IMR-90 (cell line): ENCODE measurements around the gene PLCL2. TPM values are rescaled to one million over a fixed set of nuclear protein-coding genes. Genes with fewer than 3 reads are reported as not detected.
"Not testable (repeated sequence)": the region's sequence is repeated elsewhere in the genome, so short reads cannot be mapped to it uniquely, and the experiment has no call there.

Experiments used
- ATAC-seq: fragments of 200-7000 bp; cut with Tn5 transposase; 2 replicates; pipeline ENCODE4 v1.9.1; 2020; ENCODE audit warnings: low read depth, mild to moderate bottlenecking, moderate library complexity
- BruUV-seq: library from RNA; stranded (reverse); fragments of 400-500 nt; replicated peaks from 2 replicates; lab custom pipeline; 2021; lab: Mats Ljungman, UMichigan
- CTCF ChIA-PET: fragments of 300-600 bp; formaldehyde crosslinking; extraction: SDS; loops from one replicate; lab custom pipeline; 2021; ENCODE audit warnings: antibody characterized with exemption; lab: Yijun Ruan, JAX
- POLR2A ChIA-PET: fragments of 300-600 bp; sonication (Branson Sonifier 250); formaldehyde crosslinking; loops from one replicate; lab custom pipeline; 2022; ENCODE audit warnings: antibody characterized with exemption; ENCODE audit not compliant: unreplicated experiment; lab: Charles Lee
- DNase-seq: peaks from one replicate; pipeline ENCODE4 v3.0.0; 2013
- H2AFZ ChIP-seq: replicated peaks from 2 replicates; pipeline ENCODE3; 2013; ENCODE audit warnings: low read length, mild to moderate bottlenecking; ENCODE audit not compliant: poor library complexity
- H2AK5ac ChIP-seq: 2 replicates; pipeline ENCODE4 v1.6.1; 2013; ENCODE audit warnings: low read depth, low read length, inconsistent platforms
- H2AK9ac ChIP-seq: replicated peaks from 2 replicates; pipeline ENCODE3; 2013; ENCODE audit warnings: mild to moderate bottlenecking, low read depth, low read length, moderate library complexity; ENCODE audit not compliant: poor library complexity
- H2BK120ac ChIP-seq: 2 replicates; pipeline ENCODE4 v1.6.1; 2013; ENCODE audit warnings: low read depth, low read length, inconsistent platforms
- H2BK15ac ChIP-seq: 3 replicates; pipeline ENCODE4 v1.6.1; 2013; ENCODE audit warnings: low read depth, low read length, inconsistent platforms
- H2BK20ac ChIP-seq: 2 replicates; pipeline ENCODE4 v1.6.1; 2013; ENCODE audit warnings: low read depth, mild to moderate bottlenecking, inconsistent platforms, low read length, moderate library complexity
- H2BK5ac ChIP-seq: 2 replicates; pipeline ENCODE4 v1.6.1; 2013; ENCODE audit warnings: mild to moderate bottlenecking, low read depth, low read length, inconsistent platforms; ENCODE audit not compliant: poor library complexity, severe bottlenecking
- H3K14ac ChIP-seq: replicated peaks from 2 replicates; pipeline ENCODE4 v1.6.1; 2013; ENCODE audit warnings: low read depth, low read length, inconsistent platforms
- H3K18ac ChIP-seq: 2 replicates; pipeline ENCODE4 v1.6.1; 2013; ENCODE audit warnings: low read depth, low read length, control low read depth
- H3K23ac ChIP-seq: 2 replicates; pipeline ENCODE4 v1.6.1; 2013; ENCODE audit warnings: low read depth, low read length, inconsistent platforms
- H3K27ac ChIP-seq: 2 replicates; pipeline ENCODE4 v1.5.1; 2013; ENCODE audit warnings: mild to moderate bottlenecking, control low read depth, low read length; ENCODE audit not compliant: insufficient read depth
- H3K27me3 ChIP-seq: 2 replicates; pipeline ENCODE4 v1.6.1; 2013; ENCODE audit warnings: low read length; ENCODE audit not compliant: control insufficient read depth, insufficient read depth
- H3K36me3 ChIP-seq: 2 replicates; pipeline ENCODE4 v1.6.1; 2013; ENCODE audit warnings: low read length, mixed read lengths; ENCODE audit not compliant: control insufficient read depth, insufficient read depth
- H3K4ac ChIP-seq: 2 replicates; pipeline ENCODE4 v1.6.1; 2013; ENCODE audit warnings: low read depth, low read length, inconsistent platforms
- H3K4me1 ChIP-seq: 2 replicates; pipeline ENCODE4 v1.6.1; 2013; ENCODE audit warnings: low read length, mixed read lengths; ENCODE audit not compliant: control insufficient read depth, insufficient read depth
- H3K4me2 ChIP-seq: 2 replicates; pipeline ENCODE4 v1.6.1; 2013; ENCODE audit warnings: low read depth, mild to moderate bottlenecking, control low read depth, low read length, moderate library complexity
- H3K4me3 ChIP-seq: 2 replicates; pipeline ENCODE4 v1.5.1; 2013; ENCODE audit warnings: low read depth, mild to moderate bottlenecking, control low read depth, low read length, moderate library complexity; ENCODE audit not compliant: insufficient read depth
- H3K56ac ChIP-seq: 2 replicates; pipeline ENCODE4 v1.6.1; 2013; ENCODE audit warnings: low read length, inconsistent platforms; ENCODE audit not compliant: insufficient read depth; ENCODE audit errors: extremely low read depth
- H3K79me1 ChIP-seq, 2 experiments: 2 replicates each; pipeline ENCODE4 v1.6.1; 2013; ENCODE audit warnings: low read length in 2 of 2, inconsistent platforms in 1 of 2, low read depth in 1 of 2
- H3K9ac ChIP-seq: 2 replicates; pipeline ENCODE4 v1.6.1; 2013; ENCODE audit warnings: low read depth, low read length, control low read depth
- H3K9me1 ChIP-seq: 2 replicates; pipeline ENCODE4 v1.6.1; 2013; ENCODE audit warnings: low read length, inconsistent platforms; ENCODE audit not compliant: insufficient read depth
- H3K9me3 ChIP-seq: 2 replicates; pipeline ENCODE4 v1.6.1; 2013; ENCODE audit warnings: low read length; ENCODE audit not compliant: control insufficient read depth, insufficient read depth
- H4K20me1 ChIP-seq: 2 replicates; pipeline ENCODE4 v1.6.1; 2013; ENCODE audit warnings: low read length, inconsistent platforms; ENCODE audit not compliant: insufficient read depth
- H4K5ac ChIP-seq: 2 replicates; pipeline ENCODE4 v1.6.1; 2013; ENCODE audit warnings: mild to moderate bottlenecking, low read depth, low read length, control low read depth
- H4K8ac ChIP-seq, 2 experiments: 2 replicates each; pipeline ENCODE4 v1.6.1; 2013; ENCODE audit warnings: low read depth in 2 of 2, low read length in 2 of 2, control low read depth in 1 of 2, inconsistent platforms in 1 of 2
- H4K91ac ChIP-seq: 2 replicates; pipeline ENCODE4 v1.6.1; 2013; ENCODE audit warnings: low read depth, low read length, inconsistent platforms; ENCODE audit not compliant: insufficient read depth
- CEBPB ChIP-seq: IDR thresholded peaks from 2 replicates; pipeline ENCODE4 v1.6.1; 2012; ENCODE audit warnings: low read depth, low read length, improper control_type of control experiment
- POLR2A ChIP-seq: IDR thresholded peaks from 2 replicates; pipeline ENCODE4 v1.6.1; 2012; ENCODE audit warnings: mild to moderate bottlenecking, low read depth, low read length
- WGBS, 2 experiments: methylation state at CpG; one replicate each; pipeline versions ENCODE4 v1.1.5 to v1.1.7; 2013; ENCODE audit warnings: missing lambda C conversion rate in 2 of 2; ENCODE audit not compliant: insufficient read length in 1 of 2; ENCODE audit errors: extremely low coverage in 2 of 2; 5-methylcytosine and 5-hydroxymethylcytosine counted together
- dilution Hi-C: fragments of 300-500 bp; cut with HindIII; formaldehyde crosslinking; loops from one replicate; pipeline ENCODE4 v1.14.3; 2018; ENCODE audit warnings: low sequenced_read_pairs; ENCODE audit not compliant: unreplicated experiment
- in situ Hi-C: fragments of 300-500 bp; cut with MboI; formaldehyde crosslinking; loops from 3 replicates; pipeline ENCODE4 v1.14.3; 2019; ENCODE audit warnings: low sequenced_read_pairs, inconsistent platforms, mixed read lengths
- intact Hi-C: fragments of 100-400 bp; cut with micrococcal nuclease; formaldehyde crosslinking; loops from 2 replicates; pipeline ENCODE4 v1.10.0; 2022
- polyA plus RNA-seq, 3 experiments: library from polyadenylated mRNA; depleted of rRNA; stranded (reverse); fragments of >200 nt; gene quantifications; 2 replicates each; pipeline ENCODE4 v1.2.3, GENCODE V29; 2012; ENCODE audit warnings: low replicate concordance in 1 of 3
- total RNA-seq: library from RNA; depleted of rRNA; stranded (reverse); fragments of >200 nt; gene quantifications from 2 replicates; pipeline ENCODE4 v1.2.3, GENCODE V29; 2012

Gene PLCL2
- total and polyA plus RNA-seq, 2 of the 4 experiments (the other 2 are of a cell fraction), result 0.92 to 3.8 TPM

DNA sequence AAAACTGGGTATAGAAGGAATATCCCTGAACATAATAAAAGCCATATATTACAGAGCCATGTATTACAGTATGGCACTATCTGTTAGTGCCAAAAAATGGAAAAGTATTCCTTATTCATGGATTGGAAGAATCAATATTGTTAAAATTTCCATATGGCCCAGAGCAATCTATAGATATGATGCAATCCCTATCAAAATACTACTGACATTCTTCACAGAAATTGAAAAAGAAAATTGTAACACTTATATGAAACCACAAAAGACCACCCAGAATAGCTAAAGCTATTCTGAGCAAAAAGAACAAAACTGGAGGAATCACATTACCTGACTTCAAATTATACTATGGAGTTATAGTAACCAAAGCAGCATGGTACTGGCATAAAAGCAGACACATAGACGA, 218.8 kb downstream of the PLCL2 start:
- Histone ChIP-seq H2AK5ac (no peak overlapping the region), H2BK20ac (no peak overlapping the region), H4K20me1 (no peaks in the 10 kb centered on the region), H3K27ac (no peak overlapping the region), H3K9me1 (no peaks in the 10 kb centered on the region), H4K8ac (no peak overlapping the region), H3K9ac (no peak overlapping the region), H4K5ac (no peak overlapping the region), H2BK15ac (no peak overlapping the region), H3K23ac (no peak overlapping the region), H3K56ac (no peak overlapping the region), H3K18ac (no peak overlapping the region), H3K79me1 (no peaks in the 10 kb centered on the region), H4K91ac (no peak overlapping the region), H2BK120ac (no peak overlapping the region), H2AK9ac (no peak overlapping the region), H3K27me3 (no peaks in the 10 kb centered on the region), H3K9me3 (no peaks in the 10 kb centered on the region), H3K36me3 (no peaks in the 10 kb centered on the region), H3K4me3 (no peak overlapping the region), H3K4ac (no peak overlapping the region), H3K14ac (no peak overlapping the region), H3K4me2 (no peak overlapping the region), H2BK5ac (no peak overlapping the region), H3K4me1 (no peaks in the 10 kb centered on the region), H2AFZ (no peak overlapping the region)
- in situ Hi-C loops, result no loop called here
- no peak for TF ChIP-seq POLR2A
- peak; percentile 41; the same call in 1 of the 2 replicates for TF ChIP-seq CEBPB
- DNase-seq (no peak), ATAC-seq (no peak)
- POLR2A ChIA-PET, result no interaction called here
- BruUV-seq, result no TSS peak
- intact Hi-C loops, result no loop called here
- dilution Hi-C loops, result no loop called here
- no CpG with 5 or more reads among the region's 1 CpG for WGBS, 2 experiments
- CTCF ChIA-PET, result interaction anchor here (0.9 kb wide), 1 partner anchor 14 kb away, joined by 3 read pairs; no protein-coding TSS in a partner anchor

- ATAC-seq, H3K4me3 ChIP-seq, H3K56ac ChIP-seq, H4K91ac ChIP-seq, BruUV-seq, DNase-seq, H3K27ac ChIP-seq, H3K27me3 ChIP-seq, H4K5ac ChIP-seq, CTCF ChIA-PET, H3K4me2 ChIP-seq, H2AK5ac ChIP-seq, H2BK15ac ChIP-seq, H4K8ac ChIP-seq, H3K79me1 ChIP-seq, H3K9me1 ChIP-seq, H2AFZ ChIP-seq, H3K14ac ChIP-seq, in situ Hi-C loops, H2BK20ac ChIP-seq, H3K9me3 ChIP-seq, H3K4ac ChIP-seq, H2AK9ac ChIP-seq, H3K23ac ChIP-seq, H3K4me1 ChIP-seq, H3K9ac ChIP-seq, H4K20me1 ChIP-seq, H2BK120ac ChIP-seq, H3K36me3 ChIP-seq, intact Hi-C loops, POLR2A ChIA-PET, H3K18ac ChIP-seq, H2BK5ac ChIP-seq, dilution Hi-C loops: not testable (repeated sequence)
- no CpG with 5 or more reads among the region's 5 CpGs for WGBS, 2 experiments
Measured at GRCh38 chr3:17106801-17107200, 222.0 kb downstream of the PLCL2 start.
